H7 (cell line): ENCODE data around the gene SMIM38. TPM values are rescaled to one million over a fixed set of nuclear protein-coding genes. Genes with fewer than 3 reads are reported as not detected.
"Not testable (repeated sequence)": the region's sequence is repeated elsewhere in the genome, so short reads cannot be mapped to it uniquely, and the experiment has no call there.

Experiments used
- DNase-seq: peaks from one replicate; pipeline ENCODE4 v3.0.0; 2012
- H3K27me3 ChIP-seq: 2 replicates; pipeline ENCODE4 v1.6.0; 2011; ENCODE audit warnings: mild to moderate bottlenecking, low read length; ENCODE audit not compliant: control insufficient read depth, insufficient read depth
- H3K36me3 ChIP-seq: replicated peaks from 2 replicates; pipeline ENCODE4 v1.5.1; 2011; ENCODE audit warnings: low read length; ENCODE audit not compliant: control insufficient read depth, insufficient read depth
- H3K4me3 ChIP-seq: 2 replicates; pipeline ENCODE4 v1.5.1; 2011; ENCODE audit warnings: low read depth, mild to moderate bottlenecking, control low read depth, low read length, moderate library complexity; ENCODE audit not compliant: insufficient read depth
- total RNA-seq: library from RNA; depleted of rRNA; stranded (reverse); fragments of >200 nt; shearing (Covaris generic); gene quantifications from 2 replicates; pipeline ENCODE4 v1.2.3, GENCODE V29; 2014

Gene SMIM38
- total RNA-seq, 1 experiment from 2014 or later: 0.28 TPM

DNA sequence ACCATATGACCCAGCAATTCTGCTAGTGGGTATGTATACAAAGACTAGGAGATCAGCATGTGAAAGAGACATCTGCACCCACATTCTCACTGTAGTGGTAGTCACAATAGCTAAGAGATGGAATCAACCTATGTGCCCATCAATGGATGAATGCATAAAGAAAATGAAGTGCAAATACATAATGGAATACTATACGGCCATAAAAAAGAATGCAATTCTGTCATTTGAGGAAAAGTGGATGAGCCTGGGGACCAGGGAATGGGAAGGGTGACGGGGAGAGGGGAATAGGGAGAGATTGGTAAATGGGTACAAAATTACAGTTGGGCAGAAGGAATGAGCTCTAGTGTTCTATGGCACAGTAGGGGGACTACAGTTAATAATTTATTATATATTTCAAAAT, 26.7 kb upstream of the SMIM38 start:
- no peak for DNase-seq
- Histone ChIP-seq H3K4me3 (no peak overlapping the region), H3K36me3 (no peaks in the 10 kb centered on the region), H3K27me3 (no peaks in the 10 kb centered on the region)

- no peaks in the 10 kb centered on the region for H3K36me3 ChIP-seq
- peak; percentile 13 for DNase-seq
- no peak overlapping the region for H3K4me3 ChIP-seq
- no peaks in the 10 kb centered on the region for H3K27me3 ChIP-seq
Measured at GRCh38 chr11:69129647-69130046, 26.1 kb upstream of the SMIM38 start.

DNA sequence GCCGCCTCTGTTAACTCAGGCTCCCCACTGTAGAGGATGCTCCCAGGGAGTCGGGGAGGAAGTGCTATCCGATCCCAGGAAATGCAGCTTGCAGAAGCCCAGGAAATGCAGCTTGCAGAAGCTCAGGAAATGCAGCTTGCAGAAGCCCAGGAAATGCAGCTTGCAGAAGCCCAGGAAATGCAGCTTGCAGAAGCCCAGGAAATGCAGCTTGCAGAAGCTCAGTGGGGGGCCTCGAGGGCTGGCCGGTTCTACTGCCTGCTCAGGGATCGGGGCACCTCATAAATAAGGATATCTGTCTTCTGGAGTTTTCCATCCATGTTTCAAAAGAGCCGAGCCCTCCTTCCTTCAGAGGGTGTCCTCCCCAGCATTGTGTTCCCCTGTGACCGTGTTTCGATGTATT, 25.1 kb upstream of the SMIM38 start:
- Histone ChIP-seq H3K4me3 (no peak overlapping the region), H3K36me3 (no peaks in the 10 kb centered on the region), H3K27me3 (no peaks in the 10 kb centered on the region)
- peak; percentile 40 for DNase-seq

GRCh38 chr11:69131121-69131566, 24.6 kb upstream of the SMIM38 start:
- no peak for DNase-seq
- H3K36me3 ChIP-seq: no peaks in the 10 kb centered on the region
- H3K4me3 ChIP-seq: no peak overlapping the region
- no peaks in the 10 kb centered on the region for H3K27me3 ChIP-seq

DNA sequence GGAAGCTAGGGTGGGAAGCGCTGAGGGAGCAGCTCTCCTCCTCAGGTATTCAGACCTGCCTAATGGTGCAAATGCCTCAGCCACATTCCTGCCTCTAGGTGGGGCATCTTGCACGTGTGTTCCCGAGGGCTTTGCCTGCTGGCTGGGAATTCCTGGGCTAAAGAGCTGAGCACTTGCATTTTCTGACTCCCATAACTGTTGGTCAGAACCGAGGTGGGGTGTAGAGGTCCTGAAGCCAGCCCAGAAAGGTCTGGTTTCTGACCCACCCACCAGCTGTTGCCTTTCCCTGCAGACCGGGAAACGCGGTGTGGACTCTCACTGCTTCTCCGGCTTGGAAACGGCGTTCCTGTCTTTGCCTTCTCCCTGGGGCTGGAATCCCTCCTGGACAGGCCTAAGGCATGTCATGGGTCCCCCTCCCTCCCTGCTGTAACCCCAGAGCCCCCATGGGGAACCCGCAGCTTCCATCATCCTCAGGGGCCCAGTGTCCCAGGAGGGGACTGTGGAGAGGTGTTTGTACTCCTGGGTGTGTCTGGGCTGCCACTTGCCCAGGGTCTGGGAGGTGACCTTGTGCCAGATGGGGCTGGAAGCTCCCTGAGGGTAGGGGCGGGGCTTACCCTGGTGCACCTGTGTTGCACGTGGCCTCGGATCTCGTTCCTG, 24.0 kb upstream of the SMIM38 start:
- no peak overlapping the region for H3K4me3 ChIP-seq
- DNase-seq: peak; percentile 91
- no peaks in the 10 kb centered on the region for H3K36me3 ChIP-seq
- H3K27me3 ChIP-seq: no peaks in the 10 kb centered on the region

- no peaks in the 10 kb centered on the region for H3K27me3 ChIP-seq
- peak; percentile 5 for DNase-seq
- H3K4me3 ChIP-seq: no peak overlapping the region
- H3K36me3 ChIP-seq: no peaks in the 10 kb centered on the region
Measured at GRCh38 chr11:69132301-69132670, 23.4 kb upstream of the SMIM38 start.

DNA sequence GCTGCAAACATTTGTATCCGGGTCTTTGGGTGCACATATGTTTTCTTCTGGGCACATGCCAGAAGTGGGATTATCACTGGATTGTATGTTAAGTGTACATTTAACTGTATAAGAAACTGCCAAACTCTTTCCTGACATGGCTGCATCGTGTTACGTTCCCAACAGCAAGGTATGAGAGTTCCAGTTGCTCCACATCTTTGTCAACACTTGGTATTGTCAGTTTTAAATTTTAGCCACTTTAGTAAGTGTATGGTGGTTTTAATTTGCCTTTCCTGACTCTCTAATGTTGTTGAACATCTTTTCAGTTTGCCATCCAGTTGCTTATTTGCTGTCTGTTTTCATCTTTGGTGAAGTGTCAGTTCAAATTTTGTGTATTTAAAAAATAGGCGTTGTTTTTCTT, 22.5 kb upstream of the SMIM38 start:
- H3K27me3 ChIP-seq: no peaks in the 10 kb centered on the region
- H3K36me3 ChIP-seq: no peaks in the 10 kb centered on the region
- no peak for DNase-seq
- no peak overlapping the region for H3K4me3 ChIP-seq

- not testable (repeated sequence) for H3K4me3 ChIP-seq, H3K27me3 ChIP-seq, H3K36me3 ChIP-seq, DNase-seq
Measured at GRCh38 chr11:69134182-69134581, 21.6 kb upstream of the SMIM38 start.

DNA sequence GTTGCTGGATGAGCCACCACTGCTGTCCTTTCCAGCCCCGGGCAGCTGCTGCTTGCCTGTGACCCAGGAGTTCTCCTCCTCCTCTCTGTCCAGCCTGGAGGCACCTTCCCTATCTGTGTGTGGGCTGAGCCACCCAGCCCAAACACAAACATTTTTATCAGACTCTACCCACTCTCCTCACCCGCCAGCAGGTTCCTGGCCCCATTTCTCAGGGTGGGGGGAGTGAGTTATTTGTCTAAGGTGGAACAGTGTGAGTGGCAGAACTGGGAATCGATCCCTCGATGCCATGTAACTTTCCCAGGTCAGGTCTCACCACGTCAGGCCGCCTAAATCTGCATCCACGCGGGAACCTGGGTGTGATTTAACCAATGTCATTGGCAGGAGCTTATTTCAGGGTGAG, 20.8 kb upstream of the SMIM38 start:
- H3K4me3 ChIP-seq: no peak overlapping the region
- H3K27me3 ChIP-seq: no peaks in the 10 kb centered on the region
- no peaks in the 10 kb centered on the region for H3K36me3 ChIP-seq
- peak; percentile 5 for DNase-seq

DNA sequence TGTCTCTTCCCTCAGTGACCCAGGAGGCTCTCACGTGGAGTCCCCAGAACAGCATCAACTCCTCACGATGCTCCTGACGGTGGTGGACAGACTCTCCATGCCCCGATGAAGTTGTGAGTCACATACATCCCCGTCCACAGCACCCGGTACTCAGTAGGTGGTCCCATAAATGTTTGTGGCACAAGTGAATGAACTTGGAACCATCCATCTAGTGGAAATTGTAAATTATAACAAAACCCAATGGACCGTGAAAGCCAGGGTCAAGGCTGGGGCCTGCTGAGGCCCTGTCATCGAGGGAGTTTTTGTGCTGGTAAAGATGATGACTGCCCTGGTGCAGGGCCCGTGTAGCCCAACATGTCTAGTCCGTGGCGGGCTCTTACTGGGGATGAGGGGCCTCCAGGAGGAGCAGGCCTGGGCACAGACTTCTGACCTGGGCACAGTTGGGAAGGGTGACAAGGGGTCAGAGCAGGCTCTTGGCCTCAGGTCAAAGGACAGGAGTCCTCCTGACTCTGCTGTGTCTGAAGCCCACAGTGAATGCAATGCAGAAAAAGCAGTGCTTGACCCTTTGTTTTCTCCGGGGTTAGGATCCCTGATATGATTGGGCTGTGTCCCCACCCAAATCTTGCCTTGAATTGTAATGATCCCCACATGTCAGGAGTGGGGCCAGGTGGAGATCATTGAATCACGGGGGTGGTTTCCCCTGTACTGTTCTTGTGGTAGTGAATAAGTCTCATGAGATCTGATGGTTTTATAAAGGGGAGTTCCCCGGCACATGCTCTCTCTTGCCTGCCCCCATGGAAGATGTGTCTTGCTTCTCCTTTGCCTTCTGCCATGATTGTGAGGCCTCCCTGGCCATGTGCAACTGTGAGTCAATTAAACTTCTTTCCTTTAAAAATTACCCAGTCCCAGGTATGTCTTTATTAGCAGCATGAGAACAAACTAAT, 20.0 kb upstream of the SMIM38 start:
- no peak for DNase-seq
- Histone ChIP-seq H3K36me3 (no peaks in the 10 kb centered on the region), H3K27me3 (no peaks in the 10 kb centered on the region), H3K4me3 (no peak overlapping the region)

GRCh38 chr11:69136471-69136870, 19.3 kb upstream of the SMIM38 start:
- DNase-seq: peak; percentile 6
- Histone ChIP-seq H3K27me3 (no peaks in the 10 kb centered on the region), H3K4me3 (no peak overlapping the region), H3K36me3 (no peaks in the 10 kb centered on the region)

- H3K36me3 ChIP-seq: no peaks in the 10 kb centered on the region
- H3K27me3 ChIP-seq: no peaks in the 10 kb centered on the region
- no peak overlapping the region for H3K4me3 ChIP-seq
- DNase-seq: no peak
Measured at GRCh38 chr11:69137151-69137844, 18.4 kb upstream of the SMIM38 start.

- no peak for DNase-seq
- H3K36me3 ChIP-seq: no peaks in the 10 kb centered on the region
- H3K27me3 ChIP-seq: no peaks in the 10 kb centered on the region
- no peak overlapping the region for H3K4me3 ChIP-seq
Measured at GRCh38 chr11:69138265-69138664, 17.5 kb upstream of the SMIM38 start.

GRCh38 chr11:69140161-69140560, 15.6 kb upstream of the SMIM38 start:
- not testable (repeated sequence) for H3K4me3 ChIP-seq, DNase-seq, H3K36me3 ChIP-seq, H3K27me3 ChIP-seq

- DNase-seq: no peak
- Histone ChIP-seq H3K27me3 (no peaks in the 10 kb centered on the region), H3K4me3 (no peak overlapping the region), H3K36me3 (no peaks in the 10 kb centered on the region)
Measured at GRCh38 chr11:69140635-69141034, 15.1 kb upstream of the SMIM38 start.
